Large intestine (tissue), 3 donors: ENCODE measurements around the gene CKS2. TPM values are rescaled to one million over a fixed set of nuclear protein-coding genes. Genes with fewer than 3 reads are reported as not detected.
"Not testable (repeated sequence)": the region's sequence is repeated elsewhere in the genome, so short reads cannot be mapped to it uniquely, and the experiment has no call there.

ENCODE experiments used
- DNase-seq, 2 donors: peaks; one replicate each; pipeline versions ENCODE4 v3.0.0 to v3.0.0-alpha.2; 2013
- H3K27ac ChIP-seq: one replicate; pipeline ENCODE4 v1.5.1; 2013; ENCODE audit warnings: low read length
- H3K27me3 ChIP-seq: 2 replicates; pipeline ENCODE4 v1.6.1; 2013; ENCODE audit warnings: low read length; ENCODE audit not compliant: control insufficient read depth, insufficient read depth
- H3K36me3 ChIP-seq: 2 replicates; pipeline ENCODE4 v1.6.1; 2013; ENCODE audit warnings: low read length; ENCODE audit not compliant: control insufficient read depth, insufficient read depth
- H3K4me1 ChIP-seq: one replicate; pipeline ENCODE4 v1.6.1; 2013; ENCODE audit warnings: low read length; ENCODE audit not compliant: control insufficient read depth, insufficient read depth
- H3K4me3 ChIP-seq: one replicate; pipeline ENCODE4 v1.5.1; 2013; ENCODE audit warnings: low read length
- H3K9me3 ChIP-seq: one replicate; pipeline ENCODE4 v1.6.1; 2013; ENCODE audit warnings: mild to moderate bottlenecking, low read depth, low read length, moderate library complexity; ENCODE audit not compliant: control insufficient read depth
- WGBS: methylation state at CpG from one replicate; pipeline ENCODE4 v1.1.5; 2013; ENCODE audit warnings: low lambda C conversion rate; ENCODE audit not compliant: insufficient coverage; 5-methylcytosine and 5-hydroxymethylcytosine counted together
- polyA plus RNA-seq: library from polyadenylated mRNA; unstranded; fragments of 120-200 nt; gene quantifications from one replicate; pipeline ENCODE4 v1.2.1, GENCODE V29; 2013

The CKS2 gene
- polyA plus RNA-seq, 1 donor: 95.6 TPM

DNA sequence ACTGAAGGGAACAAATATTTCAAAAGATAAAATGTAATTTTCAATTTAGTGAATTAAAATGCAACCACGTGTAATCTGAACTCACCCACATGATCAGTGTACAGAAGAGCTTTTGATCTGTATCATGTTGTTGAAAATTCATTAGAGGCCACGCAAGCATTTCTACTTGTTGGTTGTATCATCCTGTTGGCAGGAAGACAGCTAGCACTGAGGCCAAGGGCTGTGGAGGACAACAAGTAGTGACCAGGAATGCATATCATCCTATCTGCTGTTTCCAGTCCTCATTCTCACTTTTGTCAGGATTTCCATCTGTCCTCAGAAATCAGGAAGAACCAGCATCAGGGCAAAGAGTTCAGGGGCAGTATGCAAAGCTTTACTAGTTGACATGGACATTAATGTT lies 29.9 kb upstream of the CKS2 start:
- no CpG with 5 or more reads among the region's 2 CpGs for WGBS

DNA sequence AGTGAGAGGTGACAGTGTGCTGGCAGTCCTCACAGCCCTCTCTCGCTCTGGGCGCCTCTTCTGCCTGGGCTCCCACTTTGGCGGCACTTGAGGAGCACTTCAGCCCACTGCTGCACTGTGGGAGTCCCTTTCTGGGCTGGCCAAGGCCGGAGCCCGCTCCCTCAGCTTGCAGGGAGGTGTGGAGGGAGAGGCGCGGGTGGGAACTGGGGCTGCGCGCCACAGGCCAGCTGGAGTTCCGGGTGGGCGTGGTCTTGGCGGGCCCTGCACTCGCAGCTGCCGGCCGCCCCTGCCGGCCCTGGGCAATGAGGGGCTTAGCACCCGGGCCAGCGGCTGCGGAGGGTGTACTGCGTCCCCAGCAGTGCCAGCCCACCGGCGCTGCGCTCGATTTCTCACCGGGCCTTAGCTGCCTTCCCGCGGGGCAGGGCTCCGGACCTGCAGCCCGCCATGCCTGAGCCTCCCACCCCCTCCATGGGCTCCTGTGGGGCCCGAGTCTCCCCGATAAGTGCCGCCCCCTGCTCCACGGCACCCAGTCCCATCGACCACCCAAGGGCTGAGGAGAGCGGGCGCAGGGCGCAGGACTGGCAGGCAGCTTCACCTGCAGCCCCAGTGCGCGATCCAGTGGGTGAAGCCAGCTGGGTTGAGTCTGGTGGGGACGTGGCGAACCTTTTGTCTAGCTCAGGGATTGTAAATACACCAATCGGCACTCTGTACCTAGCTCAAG lies 28.6 kb upstream of the CKS2 start:
- WGBS: no CpG with 5 or more reads among the region's 42 CpGs
- H3K27ac ChIP-seq: not testable (repeated sequence)
- peak overlapping the region; percentile 16 for H3K4me3 ChIP-seq

More for the DNA sequence above, 29.9 kb upstream of the CKS2 start:
- H3K9me3 ChIP-seq: peaks cover 4% of the 10 kb centered on the region
- no peaks in the 10 kb centered on the region for H3K36me3 ChIP-seq
- no peak for DNase-seq
- H3K27me3 ChIP-seq: no peaks in the 10 kb centered on the region
- no peak overlapping the region for H3K27ac ChIP-seq
- H3K4me3 ChIP-seq: no peak overlapping the region
- H3K4me1 ChIP-seq: no peaks in the 10 kb centered on the region

DNA sequence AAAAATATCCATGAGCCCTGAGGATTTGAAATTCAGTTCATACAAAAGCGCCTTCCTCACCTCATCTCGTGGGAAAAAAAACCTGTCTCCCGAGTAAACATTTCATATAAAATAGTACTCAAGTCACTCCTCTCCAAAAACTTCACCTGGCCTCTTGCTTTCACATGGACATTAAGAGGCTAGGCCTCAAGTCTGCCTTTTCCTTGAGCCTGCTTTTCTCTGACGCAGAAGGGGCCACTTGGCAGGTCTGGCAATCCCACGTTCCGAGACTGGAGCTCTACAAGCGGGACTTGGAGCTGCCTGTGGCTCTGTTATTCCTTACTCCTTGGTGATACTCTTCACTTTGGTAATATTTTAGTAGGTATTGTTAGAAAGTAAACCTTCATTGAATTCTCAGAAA lies 26.9 kb upstream of the CKS2 start:
- WGBS: 80% methylated on average over 1 of the region's 7 CpGs
- no peaks in the 10 kb centered on the region for H3K27me3 ChIP-seq
- H3K36me3 ChIP-seq: no peaks in the 10 kb centered on the region
- H3K27ac ChIP-seq: no peak overlapping the region
- no peaks in the 10 kb centered on the region for H3K4me1 ChIP-seq
- H3K4me3 ChIP-seq: no peak overlapping the region
- DNase-seq: no peak
- H3K9me3 ChIP-seq: no peaks in the 10 kb centered on the region

More for the DNA sequence above, 28.6 kb upstream of the CKS2 start:
- DNase-seq: peak in 1 of 2 donors; percentile 14
- H3K27me3 ChIP-seq, H3K36me3 ChIP-seq, H3K9me3 ChIP-seq, H3K4me1 ChIP-seq: not testable (repeated sequence)

DNA sequence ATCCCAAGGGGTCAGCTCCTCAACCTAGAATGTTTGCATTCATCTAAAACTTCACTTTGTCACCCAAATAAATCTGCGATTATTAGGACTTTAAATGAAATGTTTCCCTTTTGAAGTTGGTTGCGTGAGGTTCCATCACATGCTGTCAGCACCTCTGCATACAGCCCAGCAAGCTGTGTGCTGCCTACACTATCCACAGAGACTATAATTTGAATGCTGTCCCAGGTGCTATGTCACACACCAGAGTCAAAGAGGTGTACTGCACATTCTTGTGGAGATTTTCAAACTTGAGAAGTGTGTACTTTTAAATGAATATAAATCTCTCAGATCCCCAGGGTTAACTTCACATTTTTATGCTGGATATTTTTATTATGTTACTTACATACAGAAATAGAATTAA lies 19.3 kb upstream of the CKS2 start:
- Histone ChIP-seq H3K27me3 (no peaks in the 10 kb centered on the region), H3K4me1 (peaks cover 4% of the 10 kb centered on the region), H3K36me3 (no peaks in the 10 kb centered on the region), H3K27ac (no peak overlapping the region), H3K4me3 (no peak overlapping the region), H3K9me3 (peaks cover 4% of the 10 kb centered on the region)
- no peak for DNase-seq
- no CpG with 5 or more reads among the region's 2 CpGs for WGBS

DNA sequence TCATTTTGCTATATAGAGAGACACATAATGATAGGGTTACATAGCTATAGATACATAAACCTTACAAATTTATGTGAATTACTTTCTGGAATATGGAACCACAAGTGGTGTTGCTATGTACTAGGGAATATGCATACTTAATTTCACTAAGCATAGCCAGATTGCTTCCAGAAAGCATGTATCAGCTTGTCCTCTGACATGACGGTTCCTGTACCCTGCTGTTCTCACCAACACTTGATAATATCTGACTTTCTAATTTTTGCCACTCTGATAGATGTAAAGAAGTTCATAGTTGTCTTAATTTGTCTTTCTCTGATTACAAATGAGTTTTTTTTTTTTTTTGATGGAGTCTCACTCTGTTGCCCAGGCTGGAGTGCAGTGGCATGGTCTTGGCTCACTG lies 18.0 kb upstream of the CKS2 start:
- Histone ChIP-seq H3K4me1 (peaks cover 4% of the 10 kb centered on the region), H3K36me3 (no peaks in the 10 kb centered on the region), H3K4me3 (no peak overlapping the region), H3K27ac (no peak overlapping the region), H3K27me3 (no peaks in the 10 kb centered on the region), H3K9me3 (peaks cover 4% of the 10 kb centered on the region)
- DNase-seq: no peak
- no CpG with 5 or more reads among the region's 1 CpG for WGBS

DNA sequence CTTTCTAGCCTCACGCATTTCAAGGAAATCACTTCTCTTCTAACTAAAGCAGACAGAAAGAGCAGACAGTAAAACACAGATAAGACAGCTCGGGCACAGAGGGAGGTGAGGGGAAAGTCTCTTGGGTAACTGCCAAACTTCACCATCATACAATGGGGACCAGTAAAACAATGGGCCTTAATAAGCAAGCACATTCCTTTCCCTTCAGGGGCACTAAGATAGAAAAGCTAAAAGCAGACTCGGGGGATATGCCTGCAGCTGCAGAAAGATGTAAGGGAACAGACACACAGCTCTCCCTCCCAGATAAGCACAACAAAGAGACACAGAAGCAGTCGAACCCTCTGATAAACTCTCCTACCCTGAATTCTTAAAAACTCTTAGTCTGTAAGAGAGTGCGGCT lies 15.6 kb upstream of the CKS2 start:
- no CpG with 5 or more reads among the region's 5 CpGs for WGBS
- H3K9me3 ChIP-seq: peaks cover 4% of the 10 kb centered on the region

DNA sequence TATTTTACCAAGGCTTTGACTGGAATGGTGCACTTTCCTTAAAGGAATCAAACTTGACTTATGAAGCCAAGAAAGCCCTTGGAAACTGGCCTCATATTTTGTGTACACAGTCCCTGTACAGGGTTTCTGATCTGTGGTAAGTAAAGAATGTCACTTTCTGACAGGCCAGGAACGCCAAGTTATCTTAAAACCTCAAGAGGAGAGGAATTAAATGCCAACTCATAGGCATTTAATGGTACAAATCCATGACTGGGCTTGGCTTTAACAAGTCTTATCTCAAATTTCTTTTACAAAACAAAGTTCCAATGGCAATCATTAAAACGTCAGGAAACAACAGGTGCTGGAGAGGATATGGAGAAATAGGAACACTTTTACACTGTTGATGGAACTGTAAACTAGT lies 9.0 kb upstream of the CKS2 start:
- whole genome bisulfite sequencing: no CpG with 5 or more reads among the region's 2 CpGs
- not testable (repeated sequence) for H3K4me1 ChIP-seq, H3K27me3 ChIP-seq, H3K9me3 ChIP-seq, H3K4me3 ChIP-seq, DNase-seq, H3K27ac ChIP-seq, H3K36me3 ChIP-seq

More for the DNA sequence above, 15.6 kb upstream of the CKS2 start:
- Histone ChIP-seq H3K4me1 (peaks cover 4% of the 10 kb centered on the region), H3K36me3 (no peaks in the 10 kb centered on the region), H3K27me3 (no peaks in the 10 kb centered on the region), H3K4me3 (no peak overlapping the region), H3K27ac (peak overlapping the region; percentile 8)
- DNase-seq: peak in 1 of 2 donors; percentile 43

DNA sequence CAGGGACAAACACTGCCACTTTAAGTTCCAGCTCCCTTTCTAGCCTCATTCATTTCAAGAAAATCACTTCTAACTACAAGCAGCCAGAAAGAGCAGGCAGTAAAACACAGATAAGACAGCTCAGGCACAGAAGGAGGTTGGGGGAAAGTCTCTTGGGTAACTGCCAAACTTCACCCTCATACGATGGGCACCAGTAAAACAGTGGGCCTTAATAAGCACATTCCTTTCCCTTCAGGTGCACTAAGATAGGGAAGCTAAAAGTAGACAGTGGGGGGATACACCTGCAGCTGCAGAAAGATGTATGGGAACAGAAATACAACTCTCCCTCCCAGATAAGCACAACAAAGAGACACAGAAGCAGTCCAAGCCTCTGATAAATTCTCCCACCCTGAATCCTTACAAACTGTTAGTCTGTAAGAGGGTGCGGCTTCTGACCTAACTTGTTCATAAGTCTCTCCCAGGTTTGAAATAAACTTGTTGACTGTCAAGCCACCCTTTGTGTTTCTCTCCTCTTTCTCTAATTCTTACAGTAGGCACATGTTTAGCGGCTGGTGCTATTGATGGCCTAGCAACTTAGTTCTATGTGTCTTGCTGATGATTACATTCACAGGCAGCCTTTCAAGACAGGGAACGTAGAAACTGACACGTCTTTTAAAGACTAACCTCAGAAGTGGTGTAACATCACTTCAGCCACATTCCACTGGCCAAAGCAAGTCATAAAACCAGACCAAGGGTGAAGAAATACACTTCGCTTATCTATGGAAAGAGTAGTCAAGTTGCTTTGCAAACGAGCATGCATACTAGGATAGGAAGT lies 6.8 kb upstream of the CKS2 start:
- peak overlapping the region; percentile 70 for H3K27ac ChIP-seq
- no peaks in the 10 kb centered on the region for H3K27me3 ChIP-seq
- no peak overlapping the region for H3K4me3 ChIP-seq
- DNase-seq: peak; percentile 71 to 80
- no peaks in the 10 kb centered on the region for H3K9me3 ChIP-seq
- H3K36me3 ChIP-seq: no peaks in the 10 kb centered on the region
- H3K4me1 ChIP-seq: peaks cover 5% of the 10 kb centered on the region
- WGBS: no CpG with 5 or more reads among the region's 7 CpGs

DNA sequence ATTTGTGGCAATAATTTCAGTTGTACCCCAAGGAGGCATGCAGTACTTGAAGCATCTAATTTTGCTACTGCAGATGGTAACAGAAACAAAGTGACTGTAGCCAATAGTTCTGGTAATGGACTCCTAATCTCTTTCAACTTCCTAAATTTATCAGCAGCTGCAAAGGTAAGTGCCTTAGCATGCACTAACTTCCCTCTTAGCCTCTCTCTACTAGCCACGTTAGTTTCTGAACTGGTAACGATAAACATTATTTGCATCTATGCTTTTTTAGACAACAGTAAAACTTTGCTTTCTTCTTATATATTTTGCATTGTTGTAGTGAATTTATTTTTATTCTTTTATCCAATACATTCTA lies 6.2 kb upstream of the CKS2 start:
- Histone ChIP-seq H3K9me3 (no peaks in the 10 kb centered on the region), H3K27me3 (no peaks in the 10 kb centered on the region), H3K27ac (peak overlapping the region; percentile 70), H3K4me1 (peaks cover 9% of the 10 kb centered on the region), H3K4me3 (no peak overlapping the region), H3K36me3 (no peaks in the 10 kb centered on the region)
- no peak for DNase-seq
- WGBS: no CpG with 5 or more reads among the region's 2 CpGs

DNA sequence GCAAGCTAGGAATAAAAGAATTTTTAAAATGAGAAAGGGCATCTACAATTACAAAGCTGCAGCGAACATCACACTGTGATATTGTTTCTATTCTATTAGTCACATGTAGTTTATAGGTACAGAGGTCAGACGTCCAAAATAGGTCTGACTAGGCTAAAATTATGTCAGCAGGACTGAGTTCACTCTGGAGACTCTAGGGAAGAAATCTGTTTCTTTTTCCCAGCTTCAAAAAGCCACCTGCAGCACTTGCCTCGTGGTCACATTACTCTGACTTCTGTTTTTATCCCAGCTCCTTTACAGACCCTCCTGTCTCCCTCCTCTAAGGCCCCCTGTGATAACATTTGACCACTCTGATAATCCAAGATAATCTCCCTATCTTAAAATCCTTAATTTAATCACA lies 5.1 kb upstream of the CKS2 start:
- peak in 1 of 2 donors; percentile 45 for DNase-seq
- Histone ChIP-seq H3K9me3 (no peaks in the 10 kb centered on the region), H3K27ac (peak overlapping the region; percentile 66), H3K27me3 (no peaks in the 10 kb centered on the region), H3K4me3 (no peak overlapping the region), H3K36me3 (no peaks in the 10 kb centered on the region), H3K4me1 (peaks cover 9% of the 10 kb centered on the region)
- 80% methylated on average over 1 of the region's 3 CpGs for WGBS
